PC-3 (cell line): ENCODE data around the gene UBXN6.

Experiments
- EZH2 ChIP-seq: fragments of 300-600 bp; sonication (generic); IDR thresholded peaks from one replicate; pipeline ENCODE4 v1.6.1; 2017; ENCODE audit warnings: antibody characterized with exemption, mild to moderate bottlenecking, low read length; ENCODE audit not compliant: unreplicated experiment
- TF ChIP-seq, protein P1 (sequence below): fragments of 300-600 bp; sonication (generic); conservative IDR thresholded peaks from 2 replicates; pipeline ENCODE4 v1.5.1; 2017; ENCODE audit warnings: antibody characterized with exemption, low read depth, mild to moderate bottlenecking, low read length

GRCh38 chr19:4503825-4504170, 46.2 kb upstream of the UBXN6 start:
- TF ChIP-seq, protein P1, sequence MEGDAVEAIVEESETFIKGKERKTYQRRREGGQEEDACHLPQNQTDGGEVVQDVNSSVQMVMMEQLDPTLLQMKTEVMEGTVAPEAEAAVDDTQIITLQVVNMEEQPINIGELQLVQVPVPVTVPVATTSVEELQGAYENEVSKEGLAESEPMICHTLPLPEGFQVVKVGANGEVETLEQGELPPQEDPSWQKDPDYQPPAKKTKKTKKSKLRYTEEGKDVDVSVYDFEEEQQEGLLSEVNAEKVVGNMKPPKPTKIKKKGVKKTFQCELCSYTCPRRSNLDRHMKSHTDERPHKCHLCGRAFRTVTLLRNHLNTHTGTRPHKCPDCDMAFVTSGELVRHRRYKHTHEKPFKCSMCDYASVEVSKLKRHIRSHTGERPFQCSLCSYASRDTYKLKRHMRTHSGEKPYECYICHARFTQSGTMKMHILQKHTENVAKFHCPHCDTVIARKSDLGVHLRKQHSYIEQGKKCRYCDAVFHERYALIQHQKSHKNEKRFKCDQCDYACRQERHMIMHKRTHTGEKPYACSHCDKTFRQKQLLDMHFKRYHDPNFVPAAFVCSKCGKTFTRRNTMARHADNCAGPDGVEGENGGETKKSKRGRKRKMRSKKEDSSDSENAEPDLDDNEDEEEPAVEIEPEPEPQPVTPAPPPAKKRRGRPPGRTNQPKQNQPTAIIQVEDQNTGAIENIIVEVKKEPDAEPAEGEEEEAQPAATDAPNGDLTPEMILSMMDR = no peak
- TF ChIP-seq EZH2 = no peak
